GM18499 (cell line): Measurements from ENCODE around the gene FLVCR2.
A peak's percentile ranks its signal among the peaks of the same experiment; 100 is the strongest.
"Not testable (repeated sequence)": the region's sequence is repeated elsewhere in the genome, so short reads cannot be mapped to it uniquely, and the experiment has no call there.

Source experiments
- ATAC-seq: cut with Tn5 transposase; IDR thresholded peaks from one replicate; pipeline ENCODE4 v1.9.1; 2021; ENCODE audit warnings: moderate number of reproducible peaks; ENCODE audit not compliant: insufficient read depth, unreplicated experiment

FLVCR2 gene

DNA sequence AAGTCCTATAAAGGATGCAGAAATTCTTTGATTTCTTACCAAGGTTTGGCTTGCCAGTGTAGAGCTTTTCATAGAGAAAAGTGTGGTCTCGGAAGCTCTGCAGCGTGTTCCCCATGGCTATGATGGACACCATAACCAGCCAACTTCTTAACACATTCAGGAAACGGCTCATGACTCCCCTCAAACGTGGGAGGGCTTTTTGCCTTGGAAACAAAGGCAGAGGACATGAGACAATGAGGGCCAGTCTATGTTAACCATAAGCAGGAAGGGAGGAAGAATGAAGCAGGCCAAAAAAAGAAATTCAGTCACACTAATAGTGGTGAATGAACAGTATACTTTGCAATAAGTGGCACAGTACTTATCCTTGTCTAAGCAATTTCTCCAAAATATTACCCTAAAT, 78.9 kb downstream of the FLVCR2 start:
- ATAC-seq = no peak

DNA sequence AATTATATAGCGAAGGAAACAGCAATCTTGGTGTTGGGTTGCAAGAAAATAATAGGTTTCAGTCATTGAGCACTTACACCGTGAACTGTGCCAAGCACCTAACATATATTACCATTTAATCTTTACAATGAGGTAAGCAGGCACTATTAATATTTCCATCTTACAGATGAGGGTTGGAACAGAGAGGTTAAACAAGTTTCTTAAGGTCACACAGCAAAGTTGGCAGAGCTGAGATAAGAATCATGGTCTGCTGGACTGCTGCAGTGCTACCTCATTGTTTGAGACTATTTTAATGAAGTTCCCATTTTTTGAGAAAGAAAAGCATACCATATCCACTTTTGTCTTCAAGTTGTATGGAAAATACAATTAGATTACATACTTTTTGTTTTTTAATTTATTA, 80.5 kb downstream of the FLVCR2 start:
- ATAC-seq = no peak

DNA sequence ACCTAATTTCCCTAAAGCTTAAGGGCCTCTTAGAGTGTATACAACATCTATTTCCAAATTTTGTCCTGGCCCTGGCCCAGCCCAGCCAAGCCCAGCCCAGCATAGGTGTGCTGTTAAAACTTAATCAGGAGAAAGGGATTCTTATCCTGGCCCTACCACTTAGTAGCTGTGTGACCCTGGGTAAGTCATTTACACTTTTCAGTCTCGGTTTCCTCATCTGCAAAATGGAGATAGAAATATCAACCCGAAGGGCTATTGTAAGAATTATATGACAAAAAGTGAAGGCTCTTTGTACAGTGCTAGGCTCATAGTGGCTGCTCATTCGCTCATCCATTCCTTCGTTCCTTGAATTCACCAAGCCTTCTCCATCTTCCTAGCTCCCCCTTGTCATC, 81.8 kb downstream of the FLVCR2 start:
- ATAC-seq = no peak

DNA sequence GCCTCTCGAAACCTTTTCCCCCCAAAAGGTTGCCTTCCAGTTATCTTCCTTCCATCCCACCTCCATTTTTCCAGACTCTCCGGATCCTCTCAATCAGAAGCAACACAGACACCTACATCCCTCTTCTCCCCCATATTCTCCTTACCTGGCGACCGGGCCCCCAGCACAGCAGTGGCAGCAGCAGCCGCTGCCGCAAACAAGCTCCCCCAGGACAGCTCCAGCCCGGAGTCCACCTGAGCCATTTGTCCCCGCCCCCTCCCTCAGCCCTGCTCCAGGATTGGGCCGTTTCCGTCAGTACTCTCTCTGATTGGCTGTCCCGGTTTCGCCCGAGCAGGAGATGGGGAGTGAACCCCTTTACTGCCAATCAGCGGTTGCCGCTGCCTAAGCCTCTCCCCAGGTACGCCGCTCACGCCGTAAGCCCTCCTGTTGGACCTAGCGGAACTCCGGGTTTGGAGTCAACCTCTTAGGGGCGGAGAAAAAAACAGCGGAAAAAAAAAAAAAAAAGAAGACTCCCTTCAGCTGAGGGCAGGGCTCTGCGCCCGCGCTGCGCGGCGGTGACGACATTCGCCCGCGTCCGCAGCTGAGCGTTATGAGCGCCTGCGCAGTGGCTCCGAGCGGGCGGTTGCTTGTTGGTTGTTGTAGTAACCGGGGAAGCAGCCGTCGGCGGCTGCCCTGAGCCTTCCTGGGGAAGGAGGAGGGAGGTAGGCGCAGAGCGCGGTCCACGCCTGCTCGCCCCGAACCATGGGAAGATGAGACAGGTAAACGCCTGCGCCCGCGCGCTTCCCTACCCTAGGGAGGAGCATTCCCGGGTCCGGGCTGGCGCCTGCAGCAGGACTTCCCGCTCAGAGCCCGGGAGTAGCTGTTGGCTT, 82.4 kb downstream of the FLVCR2 start, which contains the start of the genes ERG28 and TTLL5:
Gene ERG28, minus strand, starts transcription at position 247 of the 869 bp plus-strand sequence. CDS start 3,374 bp downstream, outside the sequence.
Gene TTLL5, plus strand, starts transcription at position 617 of the 869 bp plus-strand sequence. CDS start 1,904 bp downstream, outside the sequence.
- peak; percentile 88 for ATAC-seq

DNA sequence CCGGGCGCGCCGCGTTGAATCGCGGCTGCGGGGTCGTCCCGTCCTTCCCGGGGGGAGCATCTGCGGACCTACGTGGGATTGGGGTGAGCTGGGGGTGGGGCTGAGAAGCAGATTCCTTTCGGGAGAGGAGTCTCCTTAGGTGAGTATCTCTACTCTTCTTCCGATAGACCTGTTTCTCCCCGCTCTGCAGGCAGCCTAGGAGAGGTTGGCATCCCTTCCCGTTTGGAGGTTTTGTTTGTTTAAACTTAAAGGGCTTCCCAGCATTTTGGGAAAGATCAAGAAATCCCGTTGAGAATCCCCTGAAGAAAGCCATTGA, 83.0 kb downstream of the FLVCR2 start:
- ATAC-seq = no peak

DNA sequence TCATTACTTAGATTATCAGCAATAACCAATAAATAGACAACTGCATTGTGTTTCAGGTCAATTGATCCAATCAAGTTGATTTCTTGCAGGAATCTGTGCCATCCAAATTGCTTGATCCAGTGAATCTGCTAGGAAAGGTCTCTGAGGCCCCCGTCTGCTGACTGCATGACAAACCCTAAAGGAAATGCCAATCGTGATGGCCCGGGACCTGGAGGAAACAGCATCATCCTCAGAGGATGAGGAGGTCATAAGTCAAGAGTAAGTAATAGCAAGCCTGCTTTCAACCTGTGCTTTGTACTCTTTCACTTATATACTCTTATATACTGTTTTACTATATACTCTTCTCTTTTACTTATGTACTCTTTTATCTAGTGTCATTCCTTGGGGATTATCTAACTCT, 84.5 kb downstream of the FLVCR2 start:
- ATAC-seq = no peak

DNA sequence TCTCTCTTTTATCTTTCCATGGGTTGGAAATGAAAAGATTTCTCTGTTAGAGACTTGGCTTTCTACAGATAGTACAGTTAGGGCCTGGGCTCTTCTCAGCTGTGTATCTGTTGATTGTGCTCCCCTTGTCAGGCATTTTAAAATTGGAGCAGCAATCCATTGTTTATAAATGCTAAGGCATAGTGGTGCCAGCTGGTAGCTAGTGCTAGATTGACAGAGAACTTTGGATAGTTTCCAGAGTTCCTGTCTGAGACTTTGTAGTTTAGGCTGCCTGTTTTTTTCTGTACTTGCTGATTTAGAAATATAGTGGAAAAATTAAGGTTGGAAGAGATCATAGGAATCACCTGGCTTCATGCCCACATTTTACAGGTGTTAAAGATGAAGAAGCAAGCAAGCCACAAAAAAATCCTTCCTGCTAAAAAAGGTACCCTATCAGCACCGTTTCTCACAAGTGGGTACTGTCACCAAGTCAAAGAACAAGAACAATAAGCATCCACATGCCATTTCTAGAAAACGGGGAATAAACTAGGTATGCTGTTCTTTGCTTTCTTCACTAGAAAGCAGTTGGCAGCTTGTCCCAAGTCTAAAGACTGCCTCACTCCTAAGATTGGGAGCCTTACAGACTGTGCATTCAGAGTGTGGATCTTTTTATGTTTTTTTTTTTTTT, 88.8 kb downstream of the FLVCR2 start:
- ATAC-seq = no peak

DNA sequence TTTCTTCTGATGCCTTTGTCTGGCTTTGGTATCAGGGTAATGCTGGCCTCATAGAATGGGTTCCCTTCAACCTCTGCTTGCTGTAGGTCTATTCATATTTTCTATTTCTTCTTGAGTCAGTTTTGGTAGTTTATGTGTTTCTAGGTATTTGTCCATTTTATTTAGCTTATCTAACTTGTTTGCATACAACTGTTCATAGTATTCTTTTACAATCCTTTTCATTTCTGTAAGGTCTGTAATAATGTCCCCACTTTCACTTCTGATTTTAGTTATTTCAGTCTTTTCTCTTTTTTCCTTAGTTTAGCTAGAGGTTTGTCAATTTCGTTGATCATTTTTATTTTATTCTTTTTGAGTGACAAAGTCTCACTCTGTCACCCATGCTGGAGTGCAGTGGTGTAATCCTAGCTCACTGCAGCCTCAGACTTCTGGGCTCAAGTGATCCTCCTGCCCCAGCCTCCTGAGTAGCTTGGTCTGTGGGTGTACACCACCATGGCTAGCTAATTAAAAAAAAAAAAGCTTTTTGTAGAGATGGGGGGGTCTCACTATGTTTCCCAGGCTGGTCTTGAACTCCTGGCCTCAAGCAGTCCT, 94.3 kb downstream of the FLVCR2 start:
- ATAC-seq = no peak

DNA sequence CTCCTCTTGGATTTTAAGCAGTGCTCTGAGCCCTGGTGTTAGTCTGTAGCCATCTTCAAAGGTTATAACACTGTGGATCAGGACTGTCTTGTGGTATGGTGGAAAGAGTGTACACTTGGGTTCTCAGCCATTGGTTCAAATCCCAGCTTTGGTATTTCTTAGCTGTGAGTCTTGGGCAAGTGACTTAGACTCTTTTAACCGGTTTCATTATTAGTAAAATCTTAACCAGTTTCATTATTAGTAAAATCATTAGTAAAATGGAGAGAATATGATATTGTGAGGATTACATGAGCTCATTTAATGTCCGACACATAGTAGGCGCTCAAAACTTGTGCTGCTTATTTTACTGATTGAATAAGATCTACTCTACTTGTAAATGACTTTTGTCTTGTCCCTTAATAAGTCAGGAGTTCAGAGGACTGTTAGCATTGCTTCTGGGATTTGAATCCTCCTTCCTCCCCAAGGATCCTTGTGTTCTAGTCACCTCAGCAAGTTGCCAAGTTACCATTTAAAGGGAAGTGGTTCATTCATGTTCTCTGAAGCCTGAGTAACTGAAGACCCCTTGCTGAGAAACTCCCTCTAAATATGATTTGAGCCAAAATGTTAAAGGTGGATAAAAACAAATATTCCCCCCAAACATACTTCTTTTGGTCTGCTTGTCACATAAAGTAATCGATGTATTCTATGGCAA, 95.1 kb downstream of the FLVCR2 start:
- no peak for ATAC-seq

DNA sequence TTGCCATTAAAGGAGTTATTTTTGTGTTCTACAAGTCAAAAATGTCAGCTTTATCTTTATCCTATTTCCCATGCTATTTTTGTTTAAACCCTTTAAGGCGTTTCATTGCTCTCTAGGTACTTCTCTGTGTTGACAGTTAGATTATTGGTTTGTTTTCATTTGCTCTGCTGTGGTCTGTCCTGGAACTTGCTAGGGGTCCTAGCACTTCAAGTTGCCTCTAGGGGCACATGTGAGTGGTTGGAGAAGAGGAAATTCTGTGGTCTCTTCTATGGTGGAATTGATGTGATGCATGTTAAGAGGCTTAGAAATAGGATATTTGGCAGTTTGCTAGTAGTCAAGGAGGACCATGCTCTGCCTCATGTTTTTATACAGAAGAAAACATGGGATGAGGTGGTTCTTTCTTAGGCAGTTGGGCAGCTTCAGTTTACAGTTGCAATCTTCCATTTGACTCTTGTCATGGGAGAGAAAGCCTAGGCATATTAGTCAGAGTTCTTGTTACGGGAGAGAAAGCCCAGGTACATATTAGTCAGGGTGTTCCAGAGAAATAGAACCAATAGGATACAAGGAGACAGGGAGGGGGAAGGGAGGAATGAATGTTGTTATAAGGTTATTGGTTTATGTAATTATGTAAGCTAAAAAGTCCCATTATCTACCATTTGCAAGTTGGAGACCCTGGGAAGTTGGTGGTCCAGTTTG, 97.0 kb downstream of the FLVCR2 start:
- no peak for ATAC-seq

DNA sequence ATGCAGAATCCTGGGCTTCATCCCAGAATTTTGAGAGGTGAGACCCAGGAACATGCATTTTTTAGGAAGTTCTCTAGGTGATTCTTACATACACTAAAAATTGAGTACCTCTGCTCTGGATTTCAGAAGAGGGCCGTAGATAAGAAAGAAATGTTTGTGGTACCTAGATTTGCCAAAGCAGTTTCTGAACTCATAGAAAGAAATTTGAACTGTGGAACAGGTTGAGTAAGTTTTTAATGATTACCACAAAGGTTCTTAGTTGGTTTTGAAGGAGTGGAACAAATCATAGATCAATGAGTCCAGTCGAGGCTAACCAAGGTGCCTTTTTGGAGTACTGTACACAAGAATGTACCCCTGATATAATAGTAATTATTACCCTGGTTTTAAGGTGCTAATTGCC, 107.5 kb downstream of the FLVCR2 start:
- ATAC-seq = no peak

DNA sequence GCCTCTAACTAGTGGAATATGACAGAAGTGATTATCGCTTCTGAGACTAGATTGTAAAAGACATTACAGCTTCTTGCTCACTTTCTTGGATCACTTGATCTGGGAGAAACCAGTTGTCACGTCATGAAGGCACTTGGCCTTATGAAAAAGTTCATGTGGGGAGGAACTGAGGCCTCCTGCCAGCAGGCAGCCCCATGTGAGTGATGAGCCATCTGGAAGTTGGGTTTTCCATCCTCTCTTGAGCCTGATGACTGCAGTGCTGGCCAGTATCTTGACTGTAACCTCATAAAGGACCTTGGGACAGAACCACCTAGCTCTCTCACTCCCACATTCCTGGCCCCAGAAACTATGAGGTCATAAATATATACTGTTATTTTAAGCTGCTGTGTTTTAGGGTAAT, 110.6 kb downstream of the FLVCR2 start:
- no peak for ATAC-seq

DNA sequence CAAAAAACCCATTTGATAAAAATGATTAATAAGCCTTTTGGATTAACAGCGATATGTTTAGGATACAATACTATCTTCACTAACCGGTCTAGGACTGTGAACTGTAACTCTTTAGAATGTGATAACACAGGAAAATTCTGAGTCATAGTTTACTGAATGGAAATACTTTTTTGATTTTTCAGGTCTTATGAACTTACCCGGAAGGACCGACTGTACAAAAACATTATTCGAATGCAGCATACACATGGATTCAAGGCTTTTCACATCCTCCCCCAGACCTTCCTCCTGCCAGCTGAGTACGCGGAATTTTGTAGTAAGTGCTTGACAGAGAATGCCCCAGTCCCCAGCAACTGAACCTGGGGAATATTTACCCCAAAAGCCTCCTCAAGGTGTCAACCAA, 111.6 kb downstream of the FLVCR2 start:
- ATAC-seq = no peak

DNA sequence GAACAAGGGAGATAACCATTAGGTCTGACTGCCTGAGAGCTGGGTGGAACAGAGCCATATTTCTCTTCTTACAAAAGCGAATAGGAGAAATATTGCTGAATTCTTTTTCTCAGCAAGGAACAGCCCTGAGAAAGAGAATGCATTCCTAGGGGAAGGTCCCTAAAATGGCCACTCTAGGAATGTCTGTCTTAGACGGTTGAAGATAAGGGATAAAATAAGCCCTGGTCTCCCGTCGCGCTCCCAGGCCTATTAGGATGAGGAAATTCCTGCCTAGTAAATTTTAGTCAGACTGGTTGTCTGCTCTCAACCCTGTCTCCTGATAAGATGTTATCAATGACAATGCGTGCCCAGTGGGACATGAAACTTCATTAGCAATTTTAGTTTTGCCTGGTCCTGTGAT, 116.6 kb downstream of the FLVCR2 start:
- not testable (repeated sequence) for ATAC-seq

DNA sequence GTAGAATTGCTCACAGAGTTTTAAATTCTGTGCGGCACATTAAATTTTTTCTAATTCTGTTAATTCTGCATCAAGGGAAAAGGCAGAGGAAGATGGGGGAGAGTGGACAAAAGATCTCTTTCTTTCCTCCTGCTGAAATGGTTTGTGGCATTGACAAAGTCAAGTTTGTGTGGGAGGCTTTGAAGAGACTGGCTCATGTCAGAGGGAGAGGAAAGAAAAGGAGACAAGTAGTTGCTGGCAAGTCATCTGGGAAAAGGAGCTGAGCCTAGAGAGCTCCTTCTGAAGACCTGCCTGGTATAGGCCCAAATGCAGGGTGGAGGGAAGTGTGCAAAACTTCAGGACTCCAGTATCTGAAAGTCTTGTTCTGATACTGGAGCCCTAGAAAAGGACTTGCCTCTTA, 119.0 kb downstream of the FLVCR2 start:
- no peak for ATAC-seq
